Stimulated activated naive CD8-positive, alpha-beta T cell treated with anti-CD3 and anti-CD28 coated beads, Interleukin-15, Interleukin-2, amounts not matched to agents 100 ng/mL and 50 ng/mL, for 24 hours (primary cell): Measurements from ENCODE around the gene POLR3K.
"Not testable (repeated sequence)": the region's sequence is repeated elsewhere in the genome, so short reads cannot be mapped to it uniquely, and the experiment has no call there.

ENCODE experiments used
- H3K27ac Mint-ChIP-seq: one replicate; pipeline ENCODE4 v1.8.0; 2021; ENCODE audit warnings: mild to moderate bottlenecking, mixed read lengths
- H3K27me3 Mint-ChIP-seq: one replicate; pipeline ENCODE4 v1.8.0; 2021; ENCODE audit warnings: mixed read lengths
- H3K36me3 Mint-ChIP-seq: one replicate; pipeline ENCODE4 v1.8.0; 2021; ENCODE audit warnings: low read depth, mixed read lengths
- H3K4me1 Mint-ChIP-seq: one replicate; pipeline ENCODE4 v1.8.0; 2021; ENCODE audit warnings: low read depth, mixed read lengths
- H3K4me3 Mint-ChIP-seq: one replicate; pipeline ENCODE4 v1.8.0; 2021; ENCODE audit warnings: mild to moderate bottlenecking, mixed read lengths
- H3K9me3 Mint-ChIP-seq: one replicate; pipeline ENCODE4 v1.8.0; 2021; ENCODE audit warnings: mixed read lengths

Gene POLR3K

GRCh38 chr16:46510-46909 is 6.9 kb downstream of the POLR3K start:
- not testable (repeated sequence) for H3K9me3 Mint-ChIP-seq, H3K27me3 Mint-ChIP-seq, H3K27ac Mint-ChIP-seq, H3K4me3 Mint-ChIP-seq
- H3K4me1 Mint-ChIP-seq: peaks cover 41% of the 10 kb centered on the region
- peaks cover 74% of the 10 kb centered on the region for H3K36me3 Mint-ChIP-seq

GRCh38 chr16:45454-45853 is 8.0 kb downstream of the POLR3K start:
- H3K9me3 Mint-ChIP-seq: no peaks in the 10 kb centered on the region
- H3K36me3 Mint-ChIP-seq: peaks cover 70% of the 10 kb centered on the region
- H3K27ac Mint-ChIP-seq: no peak overlapping the region
- no peaks in the 10 kb centered on the region for H3K27me3 Mint-ChIP-seq
- no peak overlapping the region for H3K4me3 Mint-ChIP-seq
- peaks cover 31% of the 10 kb centered on the region for H3K4me1 Mint-ChIP-seq

GRCh38 chr16:44655-45054 is 8.8 kb downstream of the POLR3K start:
- Mint-ChIP-seq H3K27me3 (no peaks in the 10 kb centered on the region), H3K36me3 (peaks cover 71% of the 10 kb centered on the region), H3K4me1 (peaks cover 31% of the 10 kb centered on the region), H3K27ac (no peak overlapping the region), H3K4me3 (no peak overlapping the region), H3K9me3 (no peaks in the 10 kb centered on the region)

GRCh38 chr16:43294-43693 is 10.1 kb downstream of the POLR3K start:
- Mint-ChIP-seq H3K4me1 (peaks cover 41% of the 10 kb centered on the region), H3K36me3 (peaks cover 74% of the 10 kb centered on the region), H3K4me3 (no peak overlapping the region), H3K27me3 (no peaks in the 10 kb centered on the region), H3K9me3 (no peaks in the 10 kb centered on the region), H3K27ac (no peak overlapping the region)

GRCh38 chr16:42691-43090 is 10.7 kb downstream of the POLR3K start:
- Mint-ChIP-seq H3K27ac (no peak overlapping the region), H3K36me3 (peaks cover 70% of the 10 kb centered on the region), H3K27me3 (no peaks in the 10 kb centered on the region), H3K9me3 (no peaks in the 10 kb centered on the region), H3K4me3 (no peak overlapping the region), H3K4me1 (peaks cover 44% of the 10 kb centered on the region)

GRCh38 chr16:42069-42457 is 11.3 kb downstream of the POLR3K start:
- H3K27me3 Mint-ChIP-seq: no peaks in the 10 kb centered on the region
- peaks cover 48% of the 10 kb centered on the region for H3K4me1 Mint-ChIP-seq
- H3K4me3 Mint-ChIP-seq: no peak overlapping the region
- peaks cover 66% of the 10 kb centered on the region for H3K36me3 Mint-ChIP-seq
- H3K9me3 Mint-ChIP-seq: no peaks in the 10 kb centered on the region
- H3K27ac Mint-ChIP-seq: no peak overlapping the region

GRCh38 chr16:41439-42068 is 11.9 kb downstream of the POLR3K start:
- H3K27ac Mint-ChIP-seq: no peak overlapping the region
- peaks cover 61% of the 10 kb centered on the region for H3K36me3 Mint-ChIP-seq
- H3K9me3 Mint-ChIP-seq: no peaks in the 10 kb centered on the region
- no peaks in the 10 kb centered on the region for H3K27me3 Mint-ChIP-seq
- peaks cover 48% of the 10 kb centered on the region for H3K4me1 Mint-ChIP-seq
- H3K4me3 Mint-ChIP-seq: no peak overlapping the region

GRCh38 chr16:38941-39892 is 14.2 kb downstream of the POLR3K start:
- peaks cover 65% of the 10 kb centered on the region for H3K4me1 Mint-ChIP-seq
- no peaks in the 10 kb centered on the region for H3K9me3 Mint-ChIP-seq
- H3K36me3 Mint-ChIP-seq: peaks cover 52% of the 10 kb centered on the region
- peak overlapping the region; percentile 9 for H3K27ac Mint-ChIP-seq
- H3K4me3 Mint-ChIP-seq: no peak overlapping the region
- no peaks in the 10 kb centered on the region for H3K27me3 Mint-ChIP-seq

GRCh38 chr16:38206-38605 is 15.2 kb downstream of the POLR3K start:
- H3K9me3 Mint-ChIP-seq, H3K4me3 Mint-ChIP-seq, H3K27me3 Mint-ChIP-seq: not testable (repeated sequence)
- Mint-ChIP-seq H3K27ac (peak overlapping the region; percentile 6), H3K36me3 (peaks cover 45% of the 10 kb centered on the region), H3K4me1 (peaks cover 61% of the 10 kb centered on the region)

- H3K27ac Mint-ChIP-seq: no peak overlapping the region
- peaks cover 54% of the 10 kb centered on the region for H3K4me1 Mint-ChIP-seq
- H3K4me3 Mint-ChIP-seq: no peak overlapping the region
- peaks cover 38% of the 10 kb centered on the region for H3K36me3 Mint-ChIP-seq
- no peaks in the 10 kb centered on the region for H3K27me3 Mint-ChIP-seq
- H3K9me3 Mint-ChIP-seq: no peaks in the 10 kb centered on the region
Observed at GRCh38 chr16:37511-37910, 15.9 kb downstream of the POLR3K start.

- H3K27me3 Mint-ChIP-seq: no peaks in the 10 kb centered on the region
- peaks cover 29% of the 10 kb centered on the region for H3K36me3 Mint-ChIP-seq
- H3K4me1 Mint-ChIP-seq: peaks cover 45% of the 10 kb centered on the region
- H3K27ac Mint-ChIP-seq: no peak overlapping the region
- H3K9me3 Mint-ChIP-seq: no peaks in the 10 kb centered on the region
- no peak overlapping the region for H3K4me3 Mint-ChIP-seq
Observed at GRCh38 chr16:36336-36984, 16.9 kb downstream of the POLR3K start.

GRCh38 chr16:35678-36305 is 17.6 kb downstream of the POLR3K start:
- H3K4me3 Mint-ChIP-seq: no peak overlapping the region
- no peak overlapping the region for H3K27ac Mint-ChIP-seq
- H3K36me3 Mint-ChIP-seq: peaks cover 23% of the 10 kb centered on the region
- no peaks in the 10 kb centered on the region for H3K9me3 Mint-ChIP-seq
- H3K27me3 Mint-ChIP-seq: no peaks in the 10 kb centered on the region
- H3K4me1 Mint-ChIP-seq: peaks cover 45% of the 10 kb centered on the region

- Mint-ChIP-seq H3K4me1 (peaks cover 45% of the 10 kb centered on the region), H3K4me3 (peak overlapping the region; percentile 4), H3K27ac (no peak overlapping the region), H3K9me3 (no peaks in the 10 kb centered on the region), H3K36me3 (peaks cover 22% of the 10 kb centered on the region), H3K27me3 (no peaks in the 10 kb centered on the region)
Observed at GRCh38 chr16:35011-35677, 18.3 kb downstream of the POLR3K start.

GRCh38 chr16:34648-34987 is 18.8 kb downstream of the POLR3K start:
- H3K36me3 Mint-ChIP-seq: peaks cover 17% of the 10 kb centered on the region
- no peak overlapping the region for H3K27ac Mint-ChIP-seq
- peaks cover 40% of the 10 kb centered on the region for H3K4me1 Mint-ChIP-seq
- peak overlapping the region; percentile 4 for H3K4me3 Mint-ChIP-seq
- no peaks in the 10 kb centered on the region for H3K9me3 Mint-ChIP-seq
- no peaks in the 10 kb centered on the region for H3K27me3 Mint-ChIP-seq
